ENCODE measurements around the gene CIAO2A. TPM values are rescaled to one million over a fixed set of nuclear protein-coding genes. Genes with fewer than 3 reads are reported as not detected.

The CIAO2A gene
- total RNA-seq, 6 experiments from 2014 or later = 46.5 to 61.1 (median 53.2) TPM

DNA sequence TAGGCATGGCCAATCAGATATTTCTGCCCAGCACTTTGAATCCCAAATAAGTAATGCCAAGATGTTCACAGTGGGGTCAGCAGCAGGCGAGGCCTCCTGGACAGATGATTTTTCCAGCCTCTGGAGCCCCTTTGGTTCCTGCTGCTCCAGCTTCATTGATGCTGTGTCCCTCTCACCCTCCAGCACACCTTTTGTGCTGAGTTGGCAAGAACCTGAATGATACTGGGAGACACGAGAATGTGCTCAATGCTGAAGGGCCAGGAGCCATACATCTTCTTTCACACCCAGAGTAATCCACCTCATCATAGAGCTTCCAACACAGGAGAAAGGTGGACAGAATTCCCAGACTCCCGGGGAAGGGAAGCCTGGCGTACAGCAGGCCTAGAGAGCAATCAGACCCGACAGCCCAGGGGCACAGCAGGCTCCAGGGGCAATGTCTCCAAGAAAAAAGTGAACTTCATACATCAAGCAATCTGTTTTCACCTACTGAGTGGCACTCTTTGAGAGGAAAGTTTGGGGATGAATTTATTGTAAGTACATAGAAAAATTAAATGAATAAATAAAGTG, 40.6 kb downstream of the CIAO2A start:
- Mint-ChIP-seq H3K4me1 (ENCODE audit: low read depth) (peaks cover 3% of the 10 kb centered on the region), H3K36me3 (ENCODE audit: low read depth) (no peaks in the 10 kb centered on the region), H3K27ac (no peak overlapping the region), H3K9me3 (no peaks in the 10 kb centered on the region), H3K27me3 (ENCODE audit: insufficient read depth) (no peaks in the 10 kb centered on the region), H3K4me3 (no peak overlapping the region)
- TF ChIP-seq, protein P1, sequence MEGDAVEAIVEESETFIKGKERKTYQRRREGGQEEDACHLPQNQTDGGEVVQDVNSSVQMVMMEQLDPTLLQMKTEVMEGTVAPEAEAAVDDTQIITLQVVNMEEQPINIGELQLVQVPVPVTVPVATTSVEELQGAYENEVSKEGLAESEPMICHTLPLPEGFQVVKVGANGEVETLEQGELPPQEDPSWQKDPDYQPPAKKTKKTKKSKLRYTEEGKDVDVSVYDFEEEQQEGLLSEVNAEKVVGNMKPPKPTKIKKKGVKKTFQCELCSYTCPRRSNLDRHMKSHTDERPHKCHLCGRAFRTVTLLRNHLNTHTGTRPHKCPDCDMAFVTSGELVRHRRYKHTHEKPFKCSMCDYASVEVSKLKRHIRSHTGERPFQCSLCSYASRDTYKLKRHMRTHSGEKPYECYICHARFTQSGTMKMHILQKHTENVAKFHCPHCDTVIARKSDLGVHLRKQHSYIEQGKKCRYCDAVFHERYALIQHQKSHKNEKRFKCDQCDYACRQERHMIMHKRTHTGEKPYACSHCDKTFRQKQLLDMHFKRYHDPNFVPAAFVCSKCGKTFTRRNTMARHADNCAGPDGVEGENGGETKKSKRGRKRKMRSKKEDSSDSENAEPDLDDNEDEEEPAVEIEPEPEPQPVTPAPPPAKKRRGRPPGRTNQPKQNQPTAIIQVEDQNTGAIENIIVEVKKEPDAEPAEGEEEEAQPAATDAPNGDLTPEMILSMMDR (IDR thresholded peaks at IDR 0.05) = no peak
- DNase-seq = no peak

DNA sequence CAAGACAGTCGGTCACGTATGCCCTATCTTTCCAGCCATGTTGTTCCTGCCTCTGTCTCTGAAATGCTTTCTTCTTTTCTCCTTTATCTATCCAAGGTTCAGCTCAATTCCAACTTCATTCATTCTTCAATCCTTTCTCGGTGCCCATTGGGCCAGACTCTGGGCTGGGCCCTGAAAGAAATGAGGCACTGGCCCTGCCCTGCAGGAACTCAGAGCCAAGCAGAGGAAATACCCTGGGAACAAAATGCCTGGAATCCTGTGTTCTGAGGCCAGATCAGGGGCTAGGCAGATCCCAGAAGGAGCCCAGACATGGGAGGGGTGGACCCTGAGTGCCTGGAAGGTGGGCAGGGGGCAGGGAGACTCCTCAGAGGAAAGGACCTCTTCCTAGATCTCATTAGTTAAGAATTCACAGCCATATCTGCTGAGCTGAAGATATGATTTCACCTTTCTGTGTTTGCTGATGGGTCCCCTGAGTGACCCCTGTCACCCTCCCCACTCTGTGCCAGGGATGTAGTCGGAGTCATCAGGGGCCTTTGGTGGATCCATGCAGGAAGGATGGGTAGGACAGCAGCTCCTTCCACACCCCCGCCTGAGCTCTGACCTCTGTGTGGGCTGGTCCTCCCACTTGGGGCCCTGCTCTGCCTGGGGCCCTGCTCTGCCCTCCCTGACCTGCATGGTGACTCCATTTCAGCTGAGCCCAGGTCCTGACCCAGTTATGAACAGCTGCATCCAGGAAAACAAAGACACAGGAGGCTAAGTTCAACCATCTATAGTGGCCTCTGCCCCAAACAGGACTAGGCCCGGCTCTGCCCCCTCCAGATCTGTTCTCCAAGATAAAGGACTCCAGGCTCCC, 42.0 kb downstream of the CIAO2A start:
- Mint-ChIP-seq H3K4me3 (no peak overlapping the region), H3K36me3 (ENCODE audit: low read depth) (no peaks in the 10 kb centered on the region), H3K4me1 (ENCODE audit: low read depth) (peaks cover 3% of the 10 kb centered on the region; the same call in 1 of the 2 replicates), H3K27me3 (ENCODE audit: insufficient read depth) (peaks cover 5% of the 10 kb centered on the region), H3K27ac (no peak overlapping the region), H3K9me3 (no peaks in the 10 kb centered on the region)
- no peak for DNase-seq
- TF ChIP-seq, protein P1 (IDR thresholded peaks at IDR 0.05) = no peak

DNA sequence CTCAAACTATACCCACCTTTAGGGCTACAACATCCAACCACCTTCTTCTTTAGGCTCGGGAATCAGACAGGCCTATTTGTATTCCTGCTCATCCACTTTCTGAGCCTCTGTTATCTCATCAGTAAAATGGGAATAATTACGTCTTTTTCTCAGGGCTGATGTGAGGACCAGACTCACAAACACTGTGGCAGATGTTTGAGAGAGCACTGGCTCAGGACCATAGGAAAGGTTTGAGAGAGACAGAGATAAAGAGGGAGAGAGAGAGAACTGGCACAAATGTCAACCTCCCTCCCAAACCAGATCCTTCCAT, 42.6 kb downstream of the CIAO2A start:
- peaks cover 7% of the 10 kb centered on the region for H3K27me3 Mint-ChIP-seq (ENCODE audit: insufficient read depth)
- H3K36me3 Mint-ChIP-seq (ENCODE audit: low read depth) = no peaks in the 10 kb centered on the region
- H3K4me1 Mint-ChIP-seq (ENCODE audit: low read depth) = peaks cover 6% of the 10 kb centered on the region; the same call in 1 of the 2 replicates
- DNase-seq = no peak
- no peaks in the 10 kb centered on the region for H3K9me3 Mint-ChIP-seq
- H3K4me3 Mint-ChIP-seq = no peak overlapping the region
- no peak overlapping the region for H3K27ac Mint-ChIP-seq
- TF ChIP-seq, protein P1 (IDR thresholded peaks at IDR 0.05) = no peak

DNA sequence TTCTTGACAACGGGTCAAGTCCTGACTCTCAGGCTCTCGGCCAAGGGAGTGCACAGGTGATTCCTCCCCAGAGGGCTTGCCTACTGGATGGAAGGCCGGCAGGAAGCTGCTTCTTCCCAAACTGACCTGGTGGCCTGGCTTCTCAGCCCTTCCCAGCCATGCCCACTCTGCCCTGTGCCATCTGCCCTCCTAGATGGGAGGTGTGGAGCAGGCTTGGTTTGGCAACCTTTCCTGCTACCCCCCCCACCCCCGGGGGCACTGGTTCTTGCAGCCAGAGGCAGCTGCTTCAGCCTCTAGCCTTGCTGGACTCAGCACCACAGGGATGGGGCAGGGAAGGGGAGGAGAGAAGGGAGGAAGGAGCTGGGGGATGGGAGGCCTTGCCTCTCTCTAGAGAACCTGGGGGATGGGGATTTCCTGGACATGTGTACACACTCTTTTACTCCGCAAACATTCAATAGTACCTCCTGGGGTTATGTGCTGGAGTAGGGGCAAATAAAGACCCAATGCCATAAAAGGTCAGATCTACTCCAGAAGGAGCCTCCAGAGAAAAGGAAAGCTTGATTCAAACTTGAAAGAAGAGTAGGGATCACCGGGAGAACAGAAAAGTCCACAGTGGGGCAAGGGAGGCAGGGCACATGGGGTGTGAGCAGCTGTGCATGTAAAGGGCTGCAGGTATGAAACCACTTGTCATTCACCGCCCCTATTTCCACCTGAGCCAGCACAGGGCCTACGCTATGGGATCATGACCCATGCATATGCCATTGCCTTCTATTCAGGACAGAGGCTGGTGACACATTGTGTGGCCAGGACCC, 43.2 kb downstream of the CIAO2A start:
- TF ChIP-seq, protein P1 (IDR thresholded peaks at IDR 0.05) = no peak
- Mint-ChIP-seq H3K4me1 (ENCODE audit: low read depth) (peaks cover 7% of the 10 kb centered on the region), H3K9me3 (no peaks in the 10 kb centered on the region)

DNA sequence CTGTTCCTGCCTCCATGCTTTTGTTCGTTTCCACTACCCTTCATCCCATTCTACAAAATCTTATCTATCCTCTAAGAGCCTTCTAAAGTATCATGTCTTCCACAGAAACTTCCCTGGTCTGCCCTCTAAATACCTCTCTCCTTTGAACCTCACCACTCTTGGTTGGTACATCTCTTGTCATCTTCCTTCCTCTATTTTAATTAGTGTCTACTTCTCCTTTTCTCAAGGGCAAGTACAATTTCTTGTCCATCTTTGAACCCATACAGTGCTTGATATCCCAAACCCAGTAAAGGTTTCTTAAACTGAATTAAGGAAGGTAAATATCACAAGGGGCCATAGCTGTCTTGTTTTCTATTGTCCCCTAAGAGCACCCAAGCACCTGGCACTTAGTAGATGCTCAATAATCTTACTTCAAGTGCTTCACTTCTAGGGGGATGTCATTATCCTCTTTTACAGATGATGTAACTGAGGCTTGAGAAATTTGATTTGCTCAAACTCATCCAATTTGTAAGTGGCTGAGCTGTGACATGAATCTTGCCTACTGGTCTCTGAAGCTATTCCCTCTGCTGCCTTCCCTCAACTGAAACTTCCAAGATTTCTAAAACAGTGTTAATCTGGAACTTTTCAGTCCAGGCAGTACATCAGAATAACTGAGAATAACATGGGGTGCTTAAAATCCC, 44.7 kb downstream of the CIAO2A start:
- TF ChIP-seq, protein P1 (IDR thresholded peaks at IDR 0.05) = no peak
- Mint-ChIP-seq H3K4me3 (no peak overlapping the region), H3K9me3 (no peaks in the 10 kb centered on the region), H3K27ac (no peak overlapping the region), H3K4me1 (ENCODE audit: low read depth) (peaks cover 16% of the 10 kb centered on the region), H3K36me3 (ENCODE audit: low read depth) (no peaks in the 10 kb centered on the region), H3K27me3 (ENCODE audit: insufficient read depth) (peaks cover 7% of the 10 kb centered on the region)
- no peak for DNase-seq

More for the DNA sequence above, 43.2 kb downstream of the CIAO2A start:
- no peak overlapping the region for H3K4me3 Mint-ChIP-seq
- peaks cover 7% of the 10 kb centered on the region for H3K27me3 Mint-ChIP-seq (ENCODE audit: insufficient read depth)
- H3K27ac Mint-ChIP-seq = no peak overlapping the region
- DNase-seq = no peak
- H3K36me3 Mint-ChIP-seq (ENCODE audit: low read depth) = no peaks in the 10 kb centered on the region

Data from HFFc6 (cell line).